ENCODE measurements around the gene VSTM2A. TPM values are rescaled to one million over a fixed set of nuclear protein-coding genes. Genes with fewer than 3 reads are reported as not detected.

Gene VSTM2A
- total RNA-seq, 2 experiments from 2014 or later: not detected

DNA sequence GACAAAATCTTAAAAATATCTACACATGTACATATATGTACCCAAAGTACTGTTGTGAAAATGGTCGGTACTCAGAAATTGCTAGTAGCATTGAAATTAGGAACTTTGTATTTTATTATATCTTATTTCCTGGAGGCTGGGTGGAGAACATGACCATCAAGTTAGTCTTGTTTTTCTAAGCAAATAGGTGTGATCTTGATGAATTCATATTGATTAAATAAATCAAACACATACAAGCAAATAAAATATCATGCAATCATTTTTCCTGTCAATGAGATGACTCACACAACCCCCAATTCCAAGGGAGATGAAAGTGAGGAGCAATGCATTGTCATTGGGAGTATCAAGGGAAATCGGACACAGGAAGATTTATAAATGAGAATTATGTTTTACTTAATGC lies 18.0 kb downstream of the VSTM2A start:
- no peak for ATAC-seq
- H3K27me3 Mint-ChIP-seq: no peaks in the 10 kb centered on the region
- H3K4me3 Mint-ChIP-seq: no peak overlapping the region
- CTCF ChIA-PET: no interaction called here
- H3K36me3 Mint-ChIP-seq: no peaks in the 10 kb centered on the region
- no peak overlapping the region for H3K27ac Mint-ChIP-seq
- peaks cover 2% of the 10 kb centered on the region for H3K9me3 Mint-ChIP-seq (ENCODE audit: low read depth)
- H3K4me1 Mint-ChIP-seq: no peaks in the 10 kb centered on the region
- DNase-seq: no peak

DNA sequence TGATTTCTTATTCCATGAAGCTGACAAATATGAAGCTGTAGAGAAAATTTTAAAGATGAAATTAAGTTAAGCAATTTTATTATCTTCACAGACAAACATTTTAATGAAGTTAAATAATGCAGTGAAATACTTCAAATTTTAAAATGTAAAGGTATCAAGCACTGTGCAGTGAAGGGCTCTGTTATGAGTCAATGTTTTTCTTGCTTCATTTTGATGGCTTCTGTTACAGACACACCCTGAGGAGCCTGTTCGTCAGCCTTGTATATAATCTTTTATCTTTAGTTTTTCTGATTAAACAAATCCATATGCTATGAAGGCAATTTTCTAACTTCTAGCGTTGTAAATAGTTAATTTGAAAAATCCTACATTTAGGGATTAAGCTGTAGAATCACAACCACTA lies 18.5 kb downstream of the VSTM2A start:
- CTCF ChIA-PET: no interaction called here
- ATAC-seq (no peak), DNase-seq (no peak)
- Mint-ChIP-seq H3K9me3 (ENCODE audit: low read depth) (peaks cover 3% of the 10 kb centered on the region), H3K27ac (no peak overlapping the region), H3K4me1 (no peaks in the 10 kb centered on the region), H3K27me3 (no peaks in the 10 kb centered on the region), H3K36me3 (no peaks in the 10 kb centered on the region), H3K4me3 (no peak overlapping the region)

DNA sequence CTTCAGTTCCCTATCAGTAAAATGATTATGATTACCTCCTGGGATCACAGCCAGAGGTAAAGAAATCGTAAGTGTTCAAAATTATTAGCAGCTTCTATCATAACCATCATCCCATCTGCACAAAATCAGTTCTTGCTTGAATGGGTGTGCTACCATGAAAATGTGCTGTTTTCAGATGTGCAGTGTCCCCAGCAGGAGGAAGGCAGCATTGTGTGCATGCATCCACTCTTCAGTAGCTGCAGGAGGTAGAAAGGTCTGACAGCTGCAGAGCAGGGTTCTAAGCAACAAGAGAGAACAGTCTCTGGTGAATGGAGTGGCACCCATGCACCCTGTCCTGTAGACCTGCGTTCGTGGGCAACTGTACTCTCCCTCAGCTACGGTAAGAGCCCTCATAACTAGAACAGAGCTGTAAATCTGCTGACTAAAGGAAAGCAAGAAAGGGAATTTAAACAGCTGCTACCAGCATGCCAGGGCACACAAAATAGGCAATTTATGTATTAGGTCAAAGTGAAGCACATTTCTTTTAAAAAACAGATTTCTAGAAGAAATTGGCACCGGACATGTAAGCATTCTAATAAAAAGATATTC lies 21.2 kb downstream of the VSTM2A start:
- Mint-ChIP-seq H3K36me3 (no peaks in the 10 kb centered on the region), H3K9me3 (ENCODE audit: low read depth) (peaks cover 3% of the 10 kb centered on the region), H3K4me3 (no peak overlapping the region), H3K27me3 (no peaks in the 10 kb centered on the region), H3K27ac (no peak overlapping the region), H3K4me1 (no peaks in the 10 kb centered on the region)
- CTCF ChIA-PET: no interaction called here
- ATAC-seq: no peak
- DNase-seq: no peak

DNA sequence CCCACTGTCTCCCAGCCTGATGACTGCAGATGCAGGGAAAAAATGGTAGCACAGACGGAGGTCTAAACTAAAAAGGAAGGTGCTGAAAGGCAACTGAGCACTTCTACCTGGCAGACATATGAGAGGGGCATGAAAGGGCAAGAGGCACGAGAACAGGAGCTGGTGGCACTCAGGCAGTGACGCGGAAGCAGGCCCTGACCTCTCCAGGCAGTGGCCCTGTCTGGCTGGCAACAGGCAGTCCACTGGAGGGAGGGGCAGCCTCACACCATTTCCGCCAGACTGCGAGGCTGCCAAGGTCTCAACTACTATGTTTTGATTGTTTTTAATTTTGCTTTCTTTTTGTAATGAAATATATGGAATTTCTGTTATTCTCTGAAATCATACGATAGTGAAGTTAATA lies 23.3 kb downstream of the VSTM2A start:
- DNase-seq (no peak), ATAC-seq (no peak)
- peaks cover 3% of the 10 kb centered on the region for H3K9me3 Mint-ChIP-seq (ENCODE audit: low read depth)
- no peak overlapping the region for H3K4me3 Mint-ChIP-seq
- no peaks in the 10 kb centered on the region for H3K36me3 Mint-ChIP-seq
- CTCF ChIA-PET: no interaction called here
- H3K27ac Mint-ChIP-seq: no peak overlapping the region
- no peaks in the 10 kb centered on the region for H3K27me3 Mint-ChIP-seq
- no peaks in the 10 kb centered on the region for H3K4me1 Mint-ChIP-seq

DNA sequence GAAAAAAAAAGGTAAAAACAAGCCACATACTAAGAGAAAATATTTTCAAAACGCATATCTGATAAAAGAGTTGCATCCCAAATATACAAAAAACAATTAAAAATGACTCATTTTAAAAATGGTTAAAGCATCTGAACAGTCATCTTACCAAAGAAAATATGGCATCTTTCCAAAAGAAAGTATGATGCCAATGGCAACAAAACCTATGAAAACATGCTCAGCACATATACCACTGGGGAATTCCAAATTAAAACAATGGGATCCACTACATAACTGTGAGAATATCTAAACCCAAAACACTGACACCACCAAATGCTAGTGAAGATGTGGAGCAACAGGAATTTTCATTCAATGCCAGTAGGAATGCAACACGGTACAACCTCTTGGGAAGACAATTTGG lies 39.3 kb downstream of the VSTM2A start:
- Mint-ChIP-seq H3K27ac (no peak overlapping the region), H3K27me3 (no peaks in the 10 kb centered on the region), H3K9me3 (ENCODE audit: low read depth) (no peaks in the 10 kb centered on the region), H3K36me3 (no peaks in the 10 kb centered on the region), H3K4me3 (no peak overlapping the region), H3K4me1 (no peaks in the 10 kb centered on the region)
- CTCF ChIA-PET: no interaction called here
- no peak for DNase-seq
- ATAC-seq: no peak

DNA sequence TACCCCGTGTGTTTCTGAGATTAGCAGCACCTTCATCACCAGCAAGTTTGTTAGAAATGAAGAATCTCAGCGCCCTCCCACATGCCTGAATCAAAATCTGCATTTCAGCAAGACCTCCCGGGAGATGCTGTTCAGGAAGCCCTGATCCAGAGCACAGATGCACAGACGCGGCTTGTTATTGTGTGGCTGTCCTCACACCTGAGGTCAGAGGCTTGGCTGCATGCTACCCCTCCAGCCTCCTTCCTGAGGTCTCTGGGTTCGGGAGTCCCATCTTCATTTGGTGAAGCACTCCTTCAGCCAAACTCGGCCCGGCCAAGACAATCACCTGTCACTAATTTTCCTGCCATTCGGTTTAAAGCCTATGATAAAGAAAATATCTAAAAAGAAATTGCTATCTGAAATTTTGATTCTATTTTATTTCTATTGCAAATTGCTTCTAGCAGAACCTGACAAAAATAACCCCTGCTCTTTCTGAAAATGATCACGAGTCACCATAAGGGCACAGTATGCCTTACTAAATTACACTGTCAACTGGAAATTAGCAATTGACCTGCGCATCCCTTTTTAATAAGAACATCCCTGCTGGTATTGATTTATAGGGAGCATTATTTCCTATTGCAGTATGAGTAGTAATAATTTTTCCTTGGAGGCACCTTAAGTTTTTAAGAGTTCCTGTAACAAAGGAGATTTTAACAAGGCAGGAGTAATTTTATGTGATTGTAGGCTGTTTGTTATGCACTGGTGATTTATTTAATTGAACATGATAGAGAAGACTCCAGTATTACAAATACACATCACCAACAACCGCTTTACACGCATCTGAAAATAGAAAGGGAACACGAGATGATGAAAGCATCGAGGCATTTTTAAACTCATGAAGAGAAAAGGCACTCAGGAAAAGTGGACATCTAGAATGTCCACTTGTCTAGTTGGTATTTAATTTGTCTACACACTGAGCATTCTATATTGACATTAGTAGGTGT lies 49.5 kb downstream of the VSTM2A start:
- no peak overlapping the region for H3K27ac Mint-ChIP-seq
- H3K4me1 Mint-ChIP-seq: no peaks in the 10 kb centered on the region

DNA sequence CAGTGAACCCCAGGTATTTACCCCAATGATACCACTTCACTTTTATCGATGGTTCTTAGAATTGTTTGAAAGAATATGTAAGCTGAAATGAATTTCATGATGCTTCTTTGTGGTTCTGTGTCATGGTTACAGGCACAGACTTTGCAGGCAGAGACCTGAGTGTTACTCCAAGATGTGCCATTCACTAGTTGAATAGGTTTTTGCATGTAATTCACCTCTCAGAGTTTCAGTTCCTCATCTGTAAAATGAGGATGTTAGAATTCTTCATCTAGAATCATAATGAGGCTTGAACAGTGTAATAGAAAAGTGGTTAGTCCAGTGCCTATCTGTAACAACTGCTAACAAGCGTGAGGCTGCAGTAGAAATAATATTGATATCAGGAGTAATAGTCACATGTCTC lies 54.6 kb downstream of the VSTM2A start:
- Mint-ChIP-seq H3K4me1 (no peaks in the 10 kb centered on the region), H3K27me3 (no peaks in the 10 kb centered on the region), H3K27ac (no peak overlapping the region), H3K9me3 (ENCODE audit: low read depth) (peaks cover 8% of the 10 kb centered on the region), H3K36me3 (peaks cover 1% of the 10 kb centered on the region), H3K4me3 (no peak overlapping the region)
- DNase-seq (no peak), ATAC-seq (no peak)
- CTCF ChIA-PET: no interaction called here

More for the DNA sequence above, 49.5 kb downstream of the VSTM2A start:
- Mint-ChIP-seq H3K27me3 (no peaks in the 10 kb centered on the region), H3K4me3 (no peak overlapping the region), H3K9me3 (ENCODE audit: low read depth) (peaks cover 6% of the 10 kb centered on the region), H3K36me3 (peaks cover 1% of the 10 kb centered on the region)
- DNase-seq: no peak
- no peak for ATAC-seq
- CTCF ChIA-PET: no interaction called here

DNA sequence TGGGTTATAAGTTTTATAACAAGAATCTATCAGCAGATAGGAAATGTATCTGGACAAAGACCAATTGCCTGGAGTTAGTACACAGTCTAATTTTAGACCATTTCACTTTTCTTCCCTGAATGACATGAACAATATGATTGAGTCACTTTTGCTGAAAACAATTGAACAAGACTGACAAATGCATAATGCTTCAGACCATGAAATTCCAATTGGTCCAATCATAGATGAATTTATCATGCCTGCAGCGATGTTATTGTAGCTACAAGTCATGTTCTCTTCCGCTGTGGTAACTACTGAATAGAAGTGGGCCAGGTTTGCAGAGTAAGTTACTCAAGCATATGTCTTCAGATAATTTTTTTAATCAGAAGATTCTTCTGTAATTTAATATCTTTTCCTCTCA lies 73.4 kb downstream of the VSTM2A start:
- Mint-ChIP-seq H3K4me1 (no peaks in the 10 kb centered on the region), H3K27ac (no peak overlapping the region), H3K4me3 (no peak overlapping the region), H3K9me3 (ENCODE audit: low read depth) (no peaks in the 10 kb centered on the region), H3K27me3 (no peaks in the 10 kb centered on the region), H3K36me3 (no peaks in the 10 kb centered on the region)
- CTCF ChIA-PET: no interaction called here
- DNase-seq (no peak), ATAC-seq (no peak)

Other genes starting within 250 kb of the VSTM2A start
- 100 to 1,000 TPM in 1 of 2 experiments, 10 to 100 TPM in 1; 83.1 to 105 TPM for gene SEC61G, start 216.8 kb downstream of the VSTM2A start, total RNA-seq

Measured in activated CD8-positive, alpha-beta memory T cell treated with anti-CD3 and anti-CD28 coated beads, Interleukin-2, amount 10 ng/mL, durations not matched to agents 7 days and 5 days (primary cell).